GM06990 (cell line): ENCODE results near the gene SPRY4.

Experiments
- DNase-seq: peaks from one replicate; pipeline ENCODE4 v3.0.0-alpha.2; 2011; ENCODE audit not compliant: insufficient read length; ENCODE audit errors: extremely low read depth
- H3K27me3 ChIP-seq: replicated peaks from 2 replicates; pipeline ENCODE4 v1.6.0; 2011; ENCODE audit warnings: low read length; ENCODE audit not compliant: control insufficient read depth, insufficient read depth
- H3K36me3 ChIP-seq: 2 replicates; pipeline ENCODE4 v1.5.1; 2011; ENCODE audit warnings: low read length; ENCODE audit not compliant: control insufficient read depth, insufficient read depth
- H3K4me3 ChIP-seq: replicated peaks from 2 replicates; pipeline ENCODE4 v1.5.1; 2011; ENCODE audit warnings: low read depth, mild to moderate bottlenecking, control low read depth, low read length
- TF ChIP-seq, protein P1 (sequence below): IDR thresholded peaks from 2 replicates; pipeline ENCODE4 v1.5.1; 2011; ENCODE audit warnings: low read length, control low read depth, mild to moderate bottlenecking, inconsistent platforms; ENCODE audit not compliant: insufficient read depth, poor library complexity, severe bottlenecking

SPRY4 gene

DNA sequence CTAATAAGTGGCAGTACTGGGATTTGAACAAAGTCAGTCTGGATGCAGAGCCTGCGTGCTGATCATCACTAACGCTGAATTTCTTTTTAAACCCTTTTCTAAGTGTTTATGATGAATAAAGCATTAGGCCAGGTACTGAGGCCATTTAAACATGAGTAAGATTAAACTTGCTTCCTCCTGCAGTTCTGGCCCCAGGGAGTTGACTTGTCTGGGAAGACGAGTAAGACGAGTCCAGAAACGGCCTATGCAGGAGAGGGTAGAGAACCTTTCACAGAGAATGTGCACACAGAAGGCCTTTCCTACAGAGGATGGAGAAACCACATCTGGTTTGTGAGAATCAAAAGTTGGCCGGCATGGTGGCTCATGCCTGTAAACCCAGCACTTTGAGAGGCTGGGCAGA is 42.9 kb downstream of the SPRY4 start:
- TF ChIP-seq, protein P1, sequence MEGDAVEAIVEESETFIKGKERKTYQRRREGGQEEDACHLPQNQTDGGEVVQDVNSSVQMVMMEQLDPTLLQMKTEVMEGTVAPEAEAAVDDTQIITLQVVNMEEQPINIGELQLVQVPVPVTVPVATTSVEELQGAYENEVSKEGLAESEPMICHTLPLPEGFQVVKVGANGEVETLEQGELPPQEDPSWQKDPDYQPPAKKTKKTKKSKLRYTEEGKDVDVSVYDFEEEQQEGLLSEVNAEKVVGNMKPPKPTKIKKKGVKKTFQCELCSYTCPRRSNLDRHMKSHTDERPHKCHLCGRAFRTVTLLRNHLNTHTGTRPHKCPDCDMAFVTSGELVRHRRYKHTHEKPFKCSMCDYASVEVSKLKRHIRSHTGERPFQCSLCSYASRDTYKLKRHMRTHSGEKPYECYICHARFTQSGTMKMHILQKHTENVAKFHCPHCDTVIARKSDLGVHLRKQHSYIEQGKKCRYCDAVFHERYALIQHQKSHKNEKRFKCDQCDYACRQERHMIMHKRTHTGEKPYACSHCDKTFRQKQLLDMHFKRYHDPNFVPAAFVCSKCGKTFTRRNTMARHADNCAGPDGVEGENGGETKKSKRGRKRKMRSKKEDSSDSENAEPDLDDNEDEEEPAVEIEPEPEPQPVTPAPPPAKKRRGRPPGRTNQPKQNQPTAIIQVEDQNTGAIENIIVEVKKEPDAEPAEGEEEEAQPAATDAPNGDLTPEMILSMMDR = no peak
- no peaks in the 10 kb centered on the region for H3K27me3 ChIP-seq
- H3K4me3 ChIP-seq = no peak overlapping the region
- DNase-seq = no peak
- H3K36me3 ChIP-seq = no peaks in the 10 kb centered on the region

DNA sequence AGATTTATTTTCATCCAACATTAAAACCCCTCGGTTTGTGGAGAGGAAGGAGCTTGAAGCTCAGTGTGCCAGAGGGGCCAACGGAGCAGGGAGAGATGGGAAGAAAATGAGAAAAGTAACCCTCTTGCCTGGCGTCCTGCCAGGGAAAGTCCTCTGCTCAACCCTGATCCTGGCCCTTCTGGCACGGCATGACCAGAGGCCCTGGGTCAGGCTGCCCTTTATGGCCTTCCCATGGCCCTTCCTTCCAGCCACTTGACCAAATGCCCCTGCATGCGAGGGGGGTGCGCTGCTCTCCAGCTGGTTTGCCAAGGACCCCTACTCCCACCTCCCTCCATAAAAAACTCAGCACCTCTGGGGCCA is 43.8 kb downstream of the SPRY4 start:
- no peaks in the 10 kb centered on the region for H3K36me3 ChIP-seq
- no peak for DNase-seq
- TF ChIP-seq, protein P1 = no peak
- no peak overlapping the region for H3K4me3 ChIP-seq
- H3K27me3 ChIP-seq = no peaks in the 10 kb centered on the region

DNA sequence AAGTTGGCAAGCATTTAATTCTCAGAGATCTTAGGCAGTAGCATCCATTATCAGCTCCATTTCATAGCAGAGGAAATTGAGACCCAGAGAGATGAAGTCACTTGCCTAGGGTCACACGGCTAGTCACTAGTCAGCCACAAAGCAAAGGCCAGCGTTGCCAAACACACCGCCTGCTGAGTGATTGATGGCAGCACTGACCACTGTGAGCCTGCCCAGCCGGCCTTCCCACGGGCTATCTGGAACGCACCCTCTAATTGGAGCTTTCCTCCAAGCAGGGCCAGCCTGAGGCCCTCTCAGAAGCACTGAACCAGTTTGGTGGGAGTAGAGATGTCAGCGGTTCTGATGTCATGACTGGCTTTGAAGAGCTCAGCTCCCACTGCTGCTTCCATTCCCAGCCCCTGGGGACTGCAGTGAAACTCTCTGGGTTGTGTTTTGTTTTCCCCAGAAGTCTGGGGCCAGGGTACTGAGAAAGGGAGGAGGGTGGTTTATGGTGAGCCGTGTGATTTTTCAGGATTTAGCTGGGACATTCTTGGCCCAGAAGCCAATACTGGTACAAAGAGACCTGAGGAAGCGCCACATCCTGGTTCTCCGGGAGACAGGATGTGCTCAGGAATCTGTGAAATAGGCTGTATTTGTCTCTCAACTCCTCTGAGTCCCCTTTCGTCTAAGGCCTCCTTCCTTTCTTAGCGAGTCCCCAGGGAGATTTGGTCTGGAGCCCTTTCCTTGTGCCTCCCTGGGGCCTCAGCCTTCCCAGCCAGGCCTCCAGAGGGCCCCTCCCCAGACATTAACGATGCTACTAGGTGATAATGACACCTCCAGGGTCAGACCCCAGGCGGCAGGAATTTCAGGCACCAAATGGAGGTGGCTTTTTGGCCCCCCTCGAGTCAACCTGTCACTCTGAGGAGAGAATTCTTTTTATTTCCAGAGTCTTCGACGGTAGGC is 44.5 kb downstream of the SPRY4 start:
- H3K27me3 ChIP-seq = no peaks in the 10 kb centered on the region
- no peak overlapping the region for H3K4me3 ChIP-seq
- TF ChIP-seq, protein P1 = no peak
- no peaks in the 10 kb centered on the region for H3K36me3 ChIP-seq
- no peak for DNase-seq

DNA sequence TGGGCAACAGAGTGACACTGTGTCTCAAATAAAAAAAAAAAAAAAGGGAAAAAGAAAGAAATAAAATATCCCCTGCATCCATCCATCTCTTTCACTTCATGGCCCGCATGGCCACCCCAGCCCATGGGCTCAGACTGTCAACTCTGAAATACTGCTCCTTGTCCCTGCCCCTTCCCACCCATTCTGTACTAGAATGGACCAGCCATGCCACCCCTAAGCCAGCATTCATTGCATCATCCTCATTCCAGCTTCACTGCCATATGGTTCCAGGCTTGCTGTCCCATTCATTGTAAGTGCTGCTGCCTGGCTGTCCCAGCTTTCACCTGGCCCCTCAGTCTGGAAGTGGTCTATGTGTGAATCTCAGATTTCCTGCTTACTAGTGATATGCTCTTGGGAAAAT is 46.2 kb downstream of the SPRY4 start:
- no peak for DNase-seq
- Histone ChIP-seq H3K4me3 (no peak overlapping the region), H3K36me3 (no peaks in the 10 kb centered on the region), H3K27me3 (no peaks in the 10 kb centered on the region)
- TF ChIP-seq, protein P1 = no peak

DNA sequence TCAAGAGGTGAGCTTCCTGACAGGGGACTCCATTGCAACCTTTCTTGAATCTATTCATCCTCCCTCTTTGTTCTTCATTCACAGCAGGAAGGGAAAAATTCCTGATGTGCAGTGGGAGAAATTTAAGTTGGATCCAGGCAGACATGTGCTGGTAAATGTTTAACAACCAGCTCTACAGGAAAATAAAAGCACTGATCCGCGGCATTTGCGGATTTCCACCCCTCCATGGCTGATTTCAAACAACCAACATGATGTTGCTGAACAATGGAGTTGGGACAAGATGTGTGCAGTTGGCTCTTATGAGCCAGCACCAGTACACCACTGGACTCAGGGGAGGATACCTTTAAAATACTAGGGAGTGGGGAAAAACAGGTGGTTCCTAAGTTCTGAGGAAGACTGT is 47.0 kb downstream of the SPRY4 start:
- Histone ChIP-seq H3K36me3 (no peaks in the 10 kb centered on the region), H3K4me3 (no peak overlapping the region), H3K27me3 (no peaks in the 10 kb centered on the region)
- DNase-seq = no peak
- TF ChIP-seq, protein P1 = no peak
